OCI-LY3 (cell line): Measurements from ENCODE around the gene IRF9.
A peak's percentile ranks its signal among the peaks of the same experiment; 100 is the strongest.

Experiments used
- H2AFZ ChIP-seq: fragments of 200-600, 300-600 bp; shearing (Covaris generic); 2 replicates; pipeline ENCODE4 v1.6.0; 2014; ENCODE audit warnings: antibody characterized with exemption, low read depth, low read length
- H3K27ac ChIP-seq: fragments of 200-600, 300-600 bp; sonication (generic); 2 replicates; pipeline ENCODE4 v1.5.1; 2014; ENCODE audit warnings: mild to moderate bottlenecking, low read length, moderate library complexity, mixed read lengths
- H3K27me3 ChIP-seq: fragments of 200-600, 300-600 bp; sonication (generic); 2 replicates; pipeline ENCODE4 v1.6.1; 2014; ENCODE audit warnings: low read depth, low read length, mixed read lengths
- H3K36me3 ChIP-seq: fragments of 200-600, 300-600 bp; sonication (generic); replicated peaks from 2 replicates; pipeline ENCODE3; 2014; ENCODE audit warnings: low read depth, low read length, mixed read lengths
- H3K4me1 ChIP-seq: fragments of 300-600, 200-600 bp; sonication (generic); 2 replicates; pipeline ENCODE4 v1.6.1; 2014; ENCODE audit warnings: low read length, mixed read lengths
- H3K4me2 ChIP-seq: fragments of 200-600, 300-600 bp; sonication (generic); 2 replicates; pipeline ENCODE4 v1.6.1; 2014; ENCODE audit warnings: low read length, mixed read lengths
- H3K4me3 ChIP-seq: fragments of 300-600, 200-600 bp; sonication (generic); 2 replicates; pipeline ENCODE4 v1.5.1; 2014; ENCODE audit warnings: antibody characterized with exemption, mild to moderate bottlenecking, low read length, moderate library complexity
- H3K79me2 ChIP-seq: fragments of 300-600, 200-600 bp; shearing (Covaris generic); 2 replicates; pipeline ENCODE4 v1.6.1; 2014; ENCODE audit warnings: mild to moderate bottlenecking, low read length, mixed read lengths
- H3K9ac ChIP-seq: fragments of 300-600, 200-600 bp; shearing (Covaris generic); 2 replicates; pipeline ENCODE4 v1.6.0; 2014; ENCODE audit warnings: mild to moderate bottlenecking, low read length, moderate library complexity
- H3K9me3 ChIP-seq: fragments of 200-600, 300-600 bp; shearing (Covaris generic); 2 replicates; pipeline ENCODE4 v1.6.1; 2014; ENCODE audit warnings: low read length, mixed read lengths; ENCODE audit not compliant: insufficient read depth
- H4K20me1 ChIP-seq: fragments of 200-600, 300-600 bp; sonication (generic); 2 replicates; pipeline ENCODE4 v1.6.1; 2016; ENCODE audit warnings: low read length, mixed read lengths; ENCODE audit not compliant: insufficient read depth
- CTCF ChIP-seq: fragments of 200-600, 300-600 bp; sonication (generic); IDR thresholded peaks from 2 replicates; pipeline ENCODE4 v1.5.1; 2014; ENCODE audit warnings: antibody characterized with exemption, low read length, low read depth
- EZH2phosphoT487 ChIP-seq: fragments of 200-600 bp; shearing (Covaris generic); IDR thresholded peaks from 2 replicates; pipeline ENCODE4 v1.6.1; 2018; ENCODE audit warnings: antibody characterized with exemption, mixed run types, low read depth

Gene IRF9

DNA sequence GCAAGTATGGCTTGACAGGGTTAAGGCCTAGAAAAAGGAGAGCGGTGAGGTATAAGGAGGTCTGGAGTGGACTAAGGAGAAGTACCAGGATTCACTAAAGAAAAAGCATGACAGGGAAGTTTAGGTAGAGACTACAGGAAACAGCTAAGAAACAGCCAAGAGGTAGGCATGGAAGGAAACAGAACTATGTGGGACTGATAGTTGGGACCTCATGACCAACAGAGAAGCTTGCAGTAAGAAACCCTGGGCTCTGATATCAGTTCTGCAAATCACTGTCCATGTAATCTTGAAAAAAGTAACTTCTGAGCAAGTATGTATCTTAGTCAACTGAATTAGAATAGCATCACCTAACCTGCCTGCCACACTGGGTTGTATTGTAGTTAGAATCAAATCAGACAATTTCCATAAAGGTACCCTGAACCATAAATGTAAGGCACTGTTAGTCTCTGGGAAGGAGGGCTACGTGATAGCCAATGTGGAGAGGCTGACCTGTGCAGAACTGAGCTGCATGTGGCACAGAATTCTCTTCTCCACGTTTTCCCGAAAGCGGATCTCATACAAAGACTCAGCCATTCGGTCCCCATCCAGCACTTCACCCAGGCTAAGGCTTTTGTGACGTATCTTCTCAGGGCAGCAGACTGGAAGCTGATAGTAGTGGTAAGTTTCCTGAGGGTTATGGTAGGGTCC is 33.3 kb downstream of the IRF9 start:
- no peak for TF ChIP-seq EZH2phosphoT487
- Histone ChIP-seq H3K36me3 (peaks cover 33% of the 10 kb centered on the region), H4K20me1 (no peaks in the 10 kb centered on the region), H3K9ac (peak overlapping the region; percentile 93; the same call in 1 of the 2 replicates), H3K79me2 (peaks cover 50% of the 10 kb centered on the region), H3K27ac (peak overlapping the region; percentile 87), H2AFZ (no peak overlapping the region), H3K4me1 (peaks cover 17% of the 10 kb centered on the region), H3K4me3 (peak overlapping the region; percentile 96), H3K27me3 (no peaks in the 10 kb centered on the region), H3K4me2 (peak overlapping the region; percentile 91), H3K9me3 (no peaks in the 10 kb centered on the region)

DNA sequence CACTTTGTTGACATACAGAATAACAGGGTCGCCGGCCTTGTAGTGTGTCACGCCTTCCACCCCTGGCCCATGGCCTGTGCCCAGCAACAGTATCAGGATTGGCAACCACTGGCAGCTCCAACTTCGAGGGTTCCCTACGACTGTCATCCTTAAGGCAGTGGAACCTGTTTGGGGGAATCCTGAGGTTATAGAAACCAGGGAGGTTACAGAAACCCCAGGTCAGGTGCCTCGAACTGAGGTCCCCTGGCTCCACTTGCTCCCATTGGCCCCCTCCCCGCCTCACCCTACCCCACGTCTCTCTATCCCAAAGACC is 33.8 kb downstream of the IRF9 start:
- peak overlapping the region; percentile 77; the same call in 1 of the 2 replicates for H2AFZ ChIP-seq
- H3K79me2 ChIP-seq, result peaks cover 50% of the 10 kb centered on the region

DNA sequence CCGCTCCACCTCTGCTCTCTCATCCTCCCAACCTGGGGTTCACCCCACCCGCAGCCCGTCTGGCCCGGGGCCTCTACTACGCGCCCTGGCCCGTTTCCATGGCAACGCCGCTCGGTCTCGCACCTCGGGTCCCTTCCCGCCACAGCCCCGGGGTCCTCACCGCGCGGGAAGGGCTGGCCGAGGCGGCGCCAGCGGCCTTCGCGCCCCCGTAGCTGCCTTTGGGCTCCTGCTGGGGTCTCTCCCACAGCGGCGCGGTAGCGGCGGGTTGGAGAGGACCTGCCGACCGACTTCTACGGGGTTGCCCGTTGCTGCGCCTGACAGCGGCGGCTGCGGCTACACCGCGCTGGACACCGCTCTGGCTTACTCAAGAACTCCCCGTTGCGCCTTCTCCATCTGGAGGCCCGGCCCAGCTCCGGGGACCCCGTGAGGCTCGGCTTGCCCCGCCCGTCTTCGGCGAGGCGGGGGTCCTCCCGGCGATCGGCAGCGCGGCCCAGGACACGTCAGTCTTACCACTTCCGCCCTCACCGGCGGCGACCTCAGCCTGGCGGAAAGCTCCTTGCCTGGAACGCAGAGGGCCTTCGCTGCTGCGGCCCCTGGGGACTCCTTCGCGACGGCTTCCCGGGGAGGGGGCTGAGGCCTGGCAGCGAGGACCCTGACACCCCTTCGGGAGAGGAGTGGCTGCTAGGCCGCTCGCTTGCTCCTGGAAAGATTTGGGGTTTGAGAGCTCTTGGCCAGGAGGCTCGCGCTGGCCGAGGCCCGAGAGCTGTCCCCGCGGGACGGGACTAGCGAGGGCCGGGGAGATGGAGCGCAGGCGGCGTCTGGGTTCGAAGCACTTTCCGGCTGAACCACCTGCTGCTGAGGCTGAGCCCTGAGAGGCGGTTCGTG is 34.4 kb downstream of the IRF9 start, which contains the start of gene TM9SF1:
TSS of gene TM9SF1 (minus strand) at position 256 of the 885 bp plus-strand sequence. CDS start 422 bp downstream, outside the sequence.
- TF ChIP-seq CTCF (no peak), EZH2phosphoT487 (no peak)
- peak within 1 kb of the TSS; percentile 93 for H3K9ac ChIP-seq
- H3K27me3 ChIP-seq, result no peaks in the 10 kb centered on the region
- H3K4me2 ChIP-seq, result peak within 1 kb of the TSS; percentile 91
- peak within 1 kb of the TSS; percentile 77 for H2AFZ ChIP-seq
- H3K36me3 ChIP-seq, result peaks cover 27% of the 10 kb centered on the region
- H3K79me2 ChIP-seq, result peaks cover 50% of the 10 kb centered on the region
- H3K4me1 ChIP-seq, result peaks cover 15% of the 10 kb centered on the region
- no peaks in the 10 kb centered on the region for H4K20me1 ChIP-seq
- H3K4me3 ChIP-seq, result peak within 1 kb of the TSS; percentile 96
- H3K27ac ChIP-seq, result peak within 1 kb of the TSS; percentile 87
- H3K9me3 ChIP-seq, result no peaks in the 10 kb centered on the region

More for the DNA sequence above, 33.8 kb downstream of the IRF9 start:
- Histone ChIP-seq H3K36me3 (peaks cover 33% of the 10 kb centered on the region), H3K27me3 (no peaks in the 10 kb centered on the region), H3K4me1 (peaks cover 15% of the 10 kb centered on the region), H3K9ac (peak overlapping the region; percentile 93), H3K4me3 (peak overlapping the region; percentile 96), H3K9me3 (no peaks in the 10 kb centered on the region), H4K20me1 (no peaks in the 10 kb centered on the region), H3K27ac (peak overlapping the region; percentile 87), H3K4me2 (peak overlapping the region; percentile 91)
- no peak for TF ChIP-seq CTCF
- no peak for TF ChIP-seq EZH2phosphoT487

- Histone ChIP-seq H3K9me3 (no peaks in the 10 kb centered on the region), H3K27ac (peak overlapping the region; percentile 87), H3K4me2 (peak overlapping the region; percentile 91), H3K4me3 (peak overlapping the region; percentile 96), H3K9ac (peak overlapping the region; percentile 93), H2AFZ (0 out of 2 replicates have a peak overlapping the region, but pooled peaks have one; percentile 19), H3K79me2 (peaks cover 50% of the 10 kb centered on the region), H3K36me3 (peaks cover 25% of the 10 kb centered on the region), H3K4me1 (peaks cover 15% of the 10 kb centered on the region), H4K20me1 (no peaks in the 10 kb centered on the region), H3K27me3 (no peaks in the 10 kb centered on the region)
- TF ChIP-seq CTCF (no peak), EZH2phosphoT487 (no peak)
Observed at GRCh38 chr14:24196071-24197055, 35.3 kb downstream of the IRF9 start.
